HG03520 (cell line): ENCODE results near the gene OR4K1.
"Not testable (repeated sequence)": the region's sequence is repeated elsewhere in the genome, so short reads cannot be mapped to it uniquely, and the experiment has no call there.

Experiments
- ATAC-seq: cut with Tn5 transposase; IDR thresholded peaks from one replicate; pipeline ENCODE4 v1.9.1; 2021; ENCODE audit warnings: mild to moderate bottlenecking, moderate library complexity; ENCODE audit not compliant: unreplicated experiment

OR4K1 gene

GRCh38 chr14:19930617-19931016, at the start of gene OR4K1:
OR4K1 (plus strand) TSS chr14:19930917; CDS start chr14:19935667, 4,750 bp downstream.
- ATAC-seq = no peak

- no peak for ATAC-seq
These were observed 35.4 kb upstream of the OR4K1 start for GRCh38 chr14:19895282-19895681.

GRCh38 chr14:19900999-19901398, 29.7 kb upstream of the OR4K1 start:
- ATAC-seq = no peak

- no peak for ATAC-seq
These were observed 28.3 kb upstream of the OR4K1 start for GRCh38 chr14:19902409-19902808.

- ATAC-seq = no peak
These were observed 24.1 kb upstream of the OR4K1 start for GRCh38 chr14:19906665-19907064.

- no peak for ATAC-seq
These were observed 19.6 kb upstream of the OR4K1 start for GRCh38 chr14:19911114-19911513.

GRCh38 chr14:19917243-19917642, 13.5 kb upstream of the OR4K1 start:
- ATAC-seq = no peak

GRCh38 chr14:19917955-19918518, 12.7 kb upstream of the OR4K1 start:
- no peak for ATAC-seq

GRCh38 chr14:19918553-19919264, 12.0 kb upstream of the OR4K1 start:
- no peak for ATAC-seq

GRCh38 chr14:19920021-19920657, 10.6 kb upstream of the OR4K1 start, which contains the start of gene OR4K5:
OR4K5 (plus strand) TSS chr14:19920607; CDS start chr14:19920607, 0 bp downstream.
- no peak for ATAC-seq

- no peak for ATAC-seq
These were observed 11.0 kb downstream of the OR4K1 start for GRCh38 chr14:19941668-19942067.

- no peak for ATAC-seq
These were observed 16.8 kb downstream of the OR4K1 start for GRCh38 chr14:19947413-19948090.

- ATAC-seq = no peak
These were observed 18.5 kb downstream of the OR4K1 start for GRCh38 chr14:19949218-19949617.

GRCh38 chr14:19969735-19970134, 39.0 kb downstream of the OR4K1 start:
- not testable (repeated sequence) for ATAC-seq

GRCh38 chr14:19974844-19975243, 44.1 kb downstream of the OR4K1 start:
- no peak for ATAC-seq

GRCh38 chr14:19975291-19975690, 44.6 kb downstream of the OR4K1 start, which contains the start of gene OR4K15:
OR4K15 (plus strand) TSS chr14:19975591; CDS start chr14:19975591, 0 bp downstream.
- no peak for ATAC-seq
